ENCODE data around the gene ACVR1. TPM values are rescaled to one million over a fixed set of nuclear protein-coding genes. Genes with fewer than 3 reads are reported as not detected.

Gene ACVR1
- total RNA-seq, 1 donor from 2014 or later = 35.5 TPM

GRCh38 chr2:157699009-157699408, 177.1 kb downstream of the ACVR1 start:
- intact Hi-C loops (cut with DNase I) = no loop called here
- DNase-seq (ENCODE audit: low spot score) (no peak), ATAC-seq (no peak)

- no peak for DNase-seq (ENCODE audit: low spot score)
- intact Hi-C loops (cut with DNase I) = no loop called here
- no peak for ATAC-seq
Observed at GRCh38 chr2:157698430-157698829, 177.7 kb downstream of the ACVR1 start.

DNA sequence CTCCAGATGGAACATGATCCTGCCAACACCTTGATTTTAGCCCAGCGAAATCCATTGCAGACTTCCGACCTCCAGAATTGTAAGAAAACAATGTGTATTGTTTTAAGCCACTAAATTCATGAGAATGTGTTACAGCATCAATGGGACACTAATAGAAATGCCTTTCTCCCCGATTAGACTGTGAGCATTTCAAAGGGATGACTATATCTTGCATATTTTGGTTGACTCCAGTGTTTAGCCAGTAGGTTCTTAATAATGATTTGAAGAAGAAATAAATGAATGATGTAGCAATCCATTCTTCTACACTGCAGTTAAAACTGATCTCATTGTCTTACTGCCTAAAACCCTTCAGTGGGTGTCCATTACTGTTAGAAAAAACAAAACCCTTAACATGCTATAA, 180.1 kb downstream of the ACVR1 start:
- DNase-seq (ENCODE audit: low spot score) (no peak), ATAC-seq (no peak)
- intact Hi-C loops (cut with DNase I) = no loop called here

DNA sequence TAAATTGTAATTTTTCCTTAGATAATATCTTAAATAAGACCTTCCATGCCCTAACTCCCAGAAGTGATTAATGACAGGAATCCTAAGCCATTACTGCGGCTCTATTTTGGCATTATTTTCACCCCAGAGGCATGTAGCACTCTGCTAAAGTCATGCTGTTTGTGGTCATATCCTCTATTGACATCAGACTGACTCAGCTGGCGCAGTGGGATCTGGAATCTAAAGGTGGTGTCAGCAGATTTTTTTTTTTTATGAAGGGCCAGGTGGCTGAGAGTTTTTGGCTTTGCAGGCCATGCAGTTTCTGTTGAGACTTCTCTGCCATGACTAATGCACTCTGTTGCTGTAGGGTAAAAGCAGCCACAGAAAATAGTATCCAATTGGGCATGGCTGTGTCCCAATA, 183.4 kb downstream of the ACVR1 start:
- ATAC-seq (no peak), DNase-seq (ENCODE audit: low spot score) (no peak)
- intact Hi-C loops (cut with DNase I) = no loop called here

DNA sequence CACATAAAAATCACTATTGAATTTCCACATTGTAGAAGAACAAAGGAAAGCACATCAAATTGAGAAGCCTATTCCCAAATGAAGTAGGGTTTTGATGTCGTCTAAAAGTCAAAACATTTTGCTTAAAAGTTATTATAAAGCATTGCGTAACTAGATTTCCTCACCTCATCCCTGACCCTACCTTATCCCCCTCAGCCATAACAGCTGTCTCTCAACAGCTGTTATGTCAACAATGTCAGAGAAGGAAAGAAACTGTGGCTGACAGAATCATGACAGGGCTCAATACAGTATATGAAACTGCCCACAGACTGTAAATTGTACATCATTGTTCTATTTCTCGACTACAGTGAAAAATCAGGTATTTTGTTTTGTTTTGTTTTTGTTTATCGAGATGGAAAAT, 184.4 kb downstream of the ACVR1 start:
- no peak for ATAC-seq

DNA sequence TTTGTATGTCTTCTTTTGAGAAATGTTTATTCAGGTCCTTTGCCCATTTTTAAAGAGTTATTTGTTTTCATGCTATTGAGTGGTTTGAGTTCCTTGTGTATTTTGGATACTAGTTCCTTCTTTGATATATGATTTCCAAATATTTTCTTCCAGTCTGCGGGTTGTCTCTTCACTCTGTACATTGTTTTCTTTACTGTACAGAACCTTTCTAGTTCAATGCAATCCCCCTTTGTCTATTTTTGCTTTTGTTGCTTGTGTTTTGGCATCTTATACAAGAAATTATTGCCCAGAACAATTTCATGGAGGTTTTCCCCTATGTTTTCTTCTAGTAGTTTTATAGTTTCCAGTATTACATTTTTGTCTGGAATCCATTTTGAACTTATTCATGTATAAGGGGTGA, 185.0 kb downstream of the ACVR1 start:
- intact Hi-C loops (cut with DNase I) = no loop called here
- ATAC-seq (no peak), DNase-seq (ENCODE audit: low spot score) (no peak)

More for the DNA sequence above, 184.4 kb downstream of the ACVR1 start:
- intact Hi-C loops (cut with DNase I) = no loop called here
- no peak for DNase-seq (ENCODE audit: low spot score)

Other genes starting within 250 kb of the ACVR1 start
- gene ACVR1C, start 247.5 kb downstream of the ACVR1 start, total RNA-seq = 2.8 TPM
- not detected for gene UPP2, start 225.5 kb upstream of the ACVR1 start, total RNA-seq